Suppressor macrophage (primary cell): Measurements from ENCODE around the gene CENPH.
"Not testable (repeated sequence)": the region's sequence is repeated elsewhere in the genome, so short reads cannot be mapped to it uniquely, and the experiment has no call there.

Source experiments
- DNase-seq, 4 experiments: peaks; one replicate each; pipeline ENCODE4 v3.0.0-alpha.2; 2020 to 2022

The CENPH gene

DNA sequence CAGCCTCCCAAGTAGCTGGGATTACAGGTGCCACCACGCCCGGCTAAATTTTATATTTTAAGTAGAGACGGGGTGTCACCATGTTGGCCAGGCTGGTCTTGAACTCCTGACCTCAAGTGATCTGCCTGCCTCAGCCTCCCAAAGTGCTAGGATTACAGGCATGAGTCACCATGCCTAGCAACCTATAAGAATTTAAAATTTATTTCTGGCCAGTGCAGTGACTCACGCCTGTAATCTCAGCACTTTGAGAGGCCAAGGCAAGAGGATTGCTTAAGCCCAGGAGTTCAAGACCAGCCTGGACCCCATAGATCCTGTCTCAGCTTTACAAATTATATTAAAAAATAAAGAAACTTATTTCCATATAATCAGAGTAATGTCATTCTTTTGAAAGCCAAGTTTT is 66.6 kb downstream of the CENPH start:
- DNase-seq, result not testable (repeated sequence)

DNA sequence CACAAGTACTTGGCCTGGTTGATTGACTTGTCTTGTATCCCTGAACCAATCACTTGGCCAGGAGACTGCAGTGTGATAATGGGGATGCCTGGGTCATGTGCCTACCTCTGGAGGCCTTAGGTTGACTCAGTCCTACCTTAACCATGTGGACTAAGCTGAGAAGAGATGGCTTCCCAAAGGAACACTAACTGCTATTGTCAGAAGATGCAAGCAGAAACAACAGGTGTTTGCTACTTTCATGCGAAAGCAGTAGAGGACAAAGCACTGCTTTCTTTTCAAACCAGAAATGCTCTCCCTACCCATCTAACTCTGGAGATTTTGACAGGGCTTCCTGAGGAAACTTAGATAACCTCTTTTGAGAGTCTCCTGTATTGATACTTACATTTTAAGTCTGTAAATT is 68.2 kb downstream of the CENPH start:
- DNase-seq, result no peak
